HT1080 (cell line): Measurements from ENCODE around the gene SPRR2B. TPM values are rescaled to one million over a fixed set of nuclear protein-coding genes. Genes with fewer than 3 reads are reported as not detected.
"Not testable (repeated sequence)": the region's sequence is repeated elsewhere in the genome, so short reads cannot be mapped to it uniquely, and the experiment has no call there.

Experiments
- DNase-seq: peaks from one replicate; pipeline ENCODE4 v3.0.0-alpha.2; 2015; ENCODE audit warnings: low read depth
- polyA plus RNA-seq, 2 experiments: library from polyadenylated mRNA; depleted of rRNA; stranded (reverse); fragments of >200 nt; gene quantifications; 2 replicates each; pipeline ENCODE4 v1.2.3, GENCODE V29; 2015
- total RNA-seq: library from RNA; depleted of rRNA; stranded (reverse); fragments of >200 nt; shearing (Covaris generic); gene quantifications from 2 replicates; pipeline ENCODE4 v1.2.3, GENCODE V29; 2014; rRNA removed

SPRR2B gene
- total RNA-seq, result not detected in 2 replicates
- polyA plus RNA-seq (2015; cell fraction: cytosol; rRNA removed), result not detected in 2 replicates
- not detected in 2 replicates for polyA plus RNA-seq (2015; cell fraction: nucleus; rRNA removed)

GRCh38 chr1:153071511-153071910, at the start of gene SPRR2B:
Gene SPRR2B, minus strand, starts transcription at chr1:153071611. Its CDS starts 772 bp downstream, at chr1:153070839.
- no peak for DNase-seq

GRCh38 chr1:153120945-153121344, 49.5 kb upstream of the SPRR2B start:
- no peak for DNase-seq

GRCh38 chr1:153119491-153119971, 48.1 kb upstream of the SPRR2B start:
- no peak for DNase-seq

- not testable (repeated sequence) for DNase-seq
Observed at GRCh38 chr1:153115264-153115663, 43.9 kb upstream of the SPRR2B start.

GRCh38 chr1:153113416-153113815, 42.0 kb upstream of the SPRR2B start, which contains the start of gene SPRR2F:
Gene SPRR2F, minus strand, starts transcription at chr1:153113516. Its CDS starts 783 bp downstream, at chr1:153112733.
- DNase-seq, result no peak

GRCh38 chr1:153112454-153112853, 41.0 kb upstream of the SPRR2B start:
- not testable (repeated sequence) for DNase-seq

- DNase-seq, result peak; percentile 97
Observed at GRCh38 chr1:153100245-153100644, 28.8 kb upstream of the SPRR2B start.

GRCh38 chr1:153099461-153100045, 28.1 kb upstream of the SPRR2B start:
- peak; percentile 34 for DNase-seq

- DNase-seq, result no peak
Observed at GRCh38 chr1:153095764-153096163, 24.4 kb upstream of the SPRR2B start.

- DNase-seq, result no peak
Observed at GRCh38 chr1:153094426-153094825, 23.0 kb upstream of the SPRR2B start, which contains the start of gene SPRR2E. Gene SPRR2E, minus strand, starts transcription at chr1:153094526. Its CDS starts 775 bp downstream, at chr1:153093751.

- no peak for DNase-seq
Observed at GRCh38 chr1:153087652-153088051, 16.2 kb upstream of the SPRR2B start.

GRCh38 chr1:153081736-153082135, 10.3 kb upstream of the SPRR2B start:
- DNase-seq, result peak; percentile 8

GRCh38 chr1:153072806-153073726, 1.7 kb upstream of the SPRR2B start:
- no peak for DNase-seq

- no peak for DNase-seq
Observed at GRCh38 chr1:153070243-153070642, 1.2 kb downstream of the SPRR2B start.

- DNase-seq, result no peak
Observed at GRCh38 chr1:153058826-153059784, 12.3 kb downstream of the SPRR2B start.

GRCh38 chr1:153058154-153058553, 13.3 kb downstream of the SPRR2B start:
- no peak for DNase-seq

GRCh38 chr1:153057375-153057774, 14.0 kb downstream of the SPRR2B start, which contains the start of gene SPRR2A:
Gene SPRR2A, minus strand, starts transcription at chr1:153057512. Its CDS starts 777 bp downstream, at chr1:153056735.
- DNase-seq, result no peak

GRCh38 chr1:153056111-153056510, 15.3 kb downstream of the SPRR2B start:
- DNase-seq, result not testable (repeated sequence)

- no peak for DNase-seq
Observed at GRCh38 chr1:153049211-153049610, 22.2 kb downstream of the SPRR2B start.

GRCh38 chr1:153040950-153041631, 30.3 kb downstream of the SPRR2B start, which contains the start of gene SPRR2D:
Gene SPRR2D, minus strand, starts transcription at chr1:153041120. Its CDS starts 774 bp downstream, at chr1:153040346.
- DNase-seq, result peak; percentile 86
